Dendritic cell treated with granulocyte-macrophage colony-stimulating factor and Interleukin-4, amounts not matched to agents 40 ng/mL and 50 ng/mL, for 4 days (primary cell): Measurements from ENCODE around the gene RAB20.
"Not testable (repeated sequence)": the region's sequence is repeated elsewhere in the genome, so short reads cannot be mapped to it uniquely, and the experiment has no call there.

Experiments used
- H3K27ac Mint-ChIP-seq: one replicate; pipeline ENCODE4 v1.8.0; 2022; ENCODE audit warnings: mild to moderate bottlenecking, mixed read lengths
- H3K27me3 Mint-ChIP-seq: one replicate; pipeline ENCODE4 v1.8.0; 2022; ENCODE audit warnings: mild to moderate bottlenecking, mixed read lengths
- H3K36me3 Mint-ChIP-seq: one replicate; pipeline ENCODE4 v1.8.0; 2022; ENCODE audit warnings: low read depth, mixed read lengths
- H3K4me1 Mint-ChIP-seq: one replicate; pipeline ENCODE4 v1.8.0; 2022; ENCODE audit warnings: low read depth, mixed read lengths
- H3K4me3 Mint-ChIP-seq: one replicate; pipeline ENCODE4 v1.8.0; 2022; ENCODE audit warnings: mild to moderate bottlenecking, moderate library complexity, mixed read lengths
- H3K9me3 Mint-ChIP-seq: one replicate; pipeline ENCODE4 v1.8.0; 2022; ENCODE audit warnings: mixed read lengths
- intact Hi-C: fragments of 100-400 bp; cut with micrococcal nuclease; formaldehyde crosslinking; loops from one replicate; pipeline ENCODE4 v1.15.0; 2022

RAB20 gene

GRCh38 chr13:110499621-110500281, 61.8 kb downstream of the RAB20 start:
- Mint-ChIP-seq H3K27ac (no peak overlapping the region), H3K4me3 (no peak overlapping the region), H3K9me3 (peaks cover 29% of the 10 kb centered on the region), H3K4me1 (peaks cover 11% of the 10 kb centered on the region), H3K27me3 (peaks cover 4% of the 10 kb centered on the region), H3K36me3 (no peaks in the 10 kb centered on the region)
- intact Hi-C loops: no loop called here

- no peaks in the 10 kb centered on the region for H3K36me3 Mint-ChIP-seq
- intact Hi-C loops: no loop called here
Measured at GRCh38 chr13:110498765-110499164, 62.8 kb downstream of the RAB20 start.

GRCh38 chr13:110498327-110498726, 63.2 kb downstream of the RAB20 start:
- no peak overlapping the region for H3K27ac Mint-ChIP-seq
- no peak overlapping the region for H3K4me3 Mint-ChIP-seq
- intact Hi-C loops: no loop called here
- peaks cover 29% of the 10 kb centered on the region for H3K9me3 Mint-ChIP-seq
- H3K4me1 Mint-ChIP-seq: peaks cover 2% of the 10 kb centered on the region
- H3K36me3 Mint-ChIP-seq: no peaks in the 10 kb centered on the region
- H3K27me3 Mint-ChIP-seq: peaks cover 4% of the 10 kb centered on the region

More at GRCh38 chr13:110498765-110499164, 62.8 kb downstream of the RAB20 start:
- Mint-ChIP-seq H3K4me3 (no peak overlapping the region), H3K27me3 (peaks cover 4% of the 10 kb centered on the region), H3K27ac (no peak overlapping the region), H3K4me1 (peaks cover 7% of the 10 kb centered on the region), H3K9me3 (peaks cover 29% of the 10 kb centered on the region)

- not testable (repeated sequence) for H3K27me3 Mint-ChIP-seq, H3K4me3 Mint-ChIP-seq
- H3K9me3 Mint-ChIP-seq: peaks cover 29% of the 10 kb centered on the region
Measured at GRCh38 chr13:110497896-110498295, 63.6 kb downstream of the RAB20 start.

GRCh38 chr13:110497003-110497402, 64.5 kb downstream of the RAB20 start:
- H3K36me3 Mint-ChIP-seq: no peaks in the 10 kb centered on the region
- H3K9me3 Mint-ChIP-seq: peaks cover 29% of the 10 kb centered on the region
- no peak overlapping the region for H3K4me3 Mint-ChIP-seq
- no peaks in the 10 kb centered on the region for H3K4me1 Mint-ChIP-seq
- intact Hi-C loops: no loop called here
- H3K27ac Mint-ChIP-seq: no peak overlapping the region
- H3K27me3 Mint-ChIP-seq: peaks cover 4% of the 10 kb centered on the region

More at GRCh38 chr13:110497896-110498295, 63.6 kb downstream of the RAB20 start:
- H3K4me1 Mint-ChIP-seq, H3K27ac Mint-ChIP-seq, H3K36me3 Mint-ChIP-seq, intact Hi-C loops: not testable (repeated sequence)

GRCh38 chr13:110496281-110496680, 65.2 kb downstream of the RAB20 start:
- Mint-ChIP-seq H3K9me3 (peaks cover 29% of the 10 kb centered on the region), H3K4me1 (no peaks in the 10 kb centered on the region), H3K27ac (no peak overlapping the region), H3K36me3 (no peaks in the 10 kb centered on the region), H3K27me3 (peaks cover 4% of the 10 kb centered on the region), H3K4me3 (no peak overlapping the region)
- intact Hi-C loops: no loop called here

GRCh38 chr13:110495881-110496280, 65.6 kb downstream of the RAB20 start:
- H3K27me3 Mint-ChIP-seq: peaks cover 4% of the 10 kb centered on the region
- H3K27ac Mint-ChIP-seq: no peak overlapping the region
- intact Hi-C loops: no loop called here

GRCh38 chr13:110495376-110495775, 66.1 kb downstream of the RAB20 start:
- no peak overlapping the region for H3K4me3 Mint-ChIP-seq
- H3K4me1 Mint-ChIP-seq: no peaks in the 10 kb centered on the region
- H3K27ac Mint-ChIP-seq: no peak overlapping the region
- H3K27me3 Mint-ChIP-seq: peaks cover 1% of the 10 kb centered on the region
- H3K9me3 Mint-ChIP-seq: peaks cover 21% of the 10 kb centered on the region
- no peaks in the 10 kb centered on the region for H3K36me3 Mint-ChIP-seq
- intact Hi-C loops: no loop called here

More at GRCh38 chr13:110495881-110496280, 65.6 kb downstream of the RAB20 start:
- Mint-ChIP-seq H3K9me3 (peaks cover 26% of the 10 kb centered on the region), H3K4me1 (no peaks in the 10 kb centered on the region), H3K4me3 (no peak overlapping the region), H3K36me3 (no peaks in the 10 kb centered on the region)

- H3K36me3 Mint-ChIP-seq: no peaks in the 10 kb centered on the region
- no peak overlapping the region for H3K4me3 Mint-ChIP-seq
- peaks cover 3% of the 10 kb centered on the region for H3K9me3 Mint-ChIP-seq
- H3K27me3 Mint-ChIP-seq: peaks cover 1% of the 10 kb centered on the region
- no peak overlapping the region for H3K27ac Mint-ChIP-seq
- intact Hi-C loops: no loop called here
- H3K4me1 Mint-ChIP-seq: no peaks in the 10 kb centered on the region
Measured at GRCh38 chr13:110493613-110494012, 67.9 kb downstream of the RAB20 start.

GRCh38 chr13:110492679-110493593, 68.6 kb downstream of the RAB20 start:
- Mint-ChIP-seq H3K4me3 (no peak overlapping the region), H3K36me3 (no peaks in the 10 kb centered on the region), H3K9me3 (no peaks in the 10 kb centered on the region), H3K4me1 (no peaks in the 10 kb centered on the region), H3K27ac (no peak overlapping the region), H3K27me3 (peaks cover 1% of the 10 kb centered on the region)
- intact Hi-C loops: no loop called here

GRCh38 chr13:110491869-110492678, 69.4 kb downstream of the RAB20 start:
- intact Hi-C loops: no loop called here
- peaks cover 1% of the 10 kb centered on the region for H3K27me3 Mint-ChIP-seq
- no peak overlapping the region for H3K27ac Mint-ChIP-seq
- no peak overlapping the region for H3K4me3 Mint-ChIP-seq
- no peaks in the 10 kb centered on the region for H3K36me3 Mint-ChIP-seq
- H3K4me1 Mint-ChIP-seq: no peaks in the 10 kb centered on the region
- H3K9me3 Mint-ChIP-seq: no peaks in the 10 kb centered on the region

- Mint-ChIP-seq H3K4me3 (no peak overlapping the region), H3K27ac (no peak overlapping the region), H3K36me3 (no peaks in the 10 kb centered on the region), H3K4me1 (no peaks in the 10 kb centered on the region), H3K9me3 (no peaks in the 10 kb centered on the region), H3K27me3 (peaks cover 2% of the 10 kb centered on the region)
- intact Hi-C loops: no loop called here
Measured at GRCh38 chr13:110490009-110490770, 71.3 kb downstream of the RAB20 start.

- H3K9me3 Mint-ChIP-seq, intact Hi-C loops, H3K27ac Mint-ChIP-seq, H3K4me3 Mint-ChIP-seq, H3K4me1 Mint-ChIP-seq, H3K36me3 Mint-ChIP-seq: not testable (repeated sequence)
- H3K27me3 Mint-ChIP-seq: peaks cover 27% of the 10 kb centered on the region
Measured at GRCh38 chr13:110486880-110487279, 74.6 kb downstream of the RAB20 start.
